ENCODE measurements around the gene MEOX2. TPM values are rescaled to one million over a fixed set of nuclear protein-coding genes. Genes with fewer than 3 reads are reported as not detected.

MEOX2 gene
- polyA plus RNA-seq, 4 donors, result 0.78 to 2.4 TPM; not detected in 2

DNA sequence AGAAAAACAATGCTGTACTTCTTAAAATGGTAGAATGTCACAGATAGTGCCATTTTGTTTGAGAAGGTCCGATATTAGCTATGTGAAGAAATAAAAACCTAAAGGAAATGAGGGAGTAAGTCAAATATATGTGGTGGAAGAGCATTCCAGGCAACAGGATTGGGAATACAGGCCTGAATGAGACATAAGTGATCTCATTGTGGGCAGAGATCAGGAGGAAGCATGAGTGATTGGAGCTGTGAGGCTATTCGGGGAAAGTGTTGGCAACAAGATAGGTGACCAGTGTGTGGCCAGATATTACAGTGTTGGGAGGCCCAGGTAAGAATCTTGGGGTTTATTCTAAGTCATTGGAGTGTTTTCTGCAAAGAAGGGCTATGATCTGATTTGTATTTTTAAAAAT is 83.4 kb downstream of the MEOX2 start:
- H3K4me1 ChIP-seq (ENCODE audit: control insufficient read depth in 3 of 3, insufficient read depth in 2 of 3, low read depth in 1 of 3, low read length in 2 of 3), result no peaks in the 10 kb centered on the region
- H3K27me3 ChIP-seq (ENCODE audit: control insufficient read depth in 3 of 3, insufficient read depth in 3 of 3, low read length in 3 of 3), result no peaks in the 10 kb centered on the region
- no peak for DNase-seq
- H3K36me3 ChIP-seq (ENCODE audit: control insufficient read depth in 3 of 3, insufficient read depth in 2 of 3, low read depth in 1 of 3, low read length in 3 of 3), result no peaks in the 10 kb centered on the region
- no peak overlapping the region for H3K4me3 ChIP-seq (ENCODE audit: low read depth in 1 of 3, low read length in 3 of 3)
- FAIRE-seq, result no peak
- H3K9me3 ChIP-seq (ENCODE audit: control insufficient read depth in 2 of 2, insufficient read depth in 1 of 2, low read depth in 1 of 2, low read length in 1 of 2), result peaks cover 0 to 13% of the 10 kb centered on the region in 2 donors
- no peak overlapping the region for H3K27ac ChIP-seq (ENCODE audit: low read depth in 1 of 3, low read length in 2 of 3)
- WGBS, 3 donors, result 67 to 85% (median 69%) methylated on average over 2 of the region's 2 CpGs

- FAIRE-seq (no peak), DNase-seq (no peak)
- Histone ChIP-seq H3K4me3 (ENCODE audit: low read depth in 1 of 3, low read length in 3 of 3) (no peak overlapping the region), H3K9me3 (ENCODE audit: control insufficient read depth in 2 of 2, insufficient read depth in 1 of 2, low read depth in 1 of 2, low read length in 1 of 2) (peaks cover 0 to 13% of the 10 kb centered on the region in 2 donors), H3K36me3 (ENCODE audit: control insufficient read depth in 3 of 3, insufficient read depth in 2 of 3, low read depth in 1 of 3, low read length in 3 of 3) (no peaks in the 10 kb centered on the region), H3K27ac (ENCODE audit: low read depth in 1 of 3, low read length in 2 of 3) (no peak overlapping the region), H3K4me1 (ENCODE audit: control insufficient read depth in 3 of 3, insufficient read depth in 2 of 3, low read depth in 1 of 3, low read length in 2 of 3) (no peaks in the 10 kb centered on the region), H3K27me3 (ENCODE audit: control insufficient read depth in 3 of 3, insufficient read depth in 3 of 3, low read length in 3 of 3) (no peaks in the 10 kb centered on the region)
- 26 to 46% (median 43%) methylated on average over 1 of the region's 1 CpG for WGBS, 3 donors
Observed at GRCh38 chr7:15602236-15602635, 84.2 kb downstream of the MEOX2 start.

DNA sequence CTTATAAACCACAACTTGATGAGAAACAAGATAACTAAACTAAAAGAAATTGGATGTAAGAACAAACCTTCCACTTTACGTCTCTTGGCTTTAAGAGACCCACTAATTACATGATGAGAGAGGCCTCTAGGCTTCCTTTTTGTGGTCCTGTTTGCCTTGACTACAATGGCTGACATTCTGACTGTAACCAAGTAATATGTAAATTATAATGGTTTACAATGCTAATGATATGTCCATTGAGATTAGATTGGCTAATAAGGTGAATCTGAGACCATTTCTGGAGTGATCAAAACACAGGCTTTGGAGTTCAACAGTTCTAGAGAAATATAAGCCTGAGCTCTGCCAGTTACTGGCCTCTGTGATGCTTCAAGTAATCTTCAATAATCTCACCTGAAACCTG is 85.3 kb downstream of the MEOX2 start:
- WGBS, 3 donors, result 88 to 89% (median 88%) methylated on average over 1 of the region's 1 CpG
- no peaks in the 10 kb centered on the region for H3K36me3 ChIP-seq (ENCODE audit: control insufficient read depth in 3 of 3, insufficient read depth in 2 of 3, low read depth in 1 of 3, low read length in 3 of 3)
- peaks cover 0 to 13% of the 10 kb centered on the region in 2 donors for H3K9me3 ChIP-seq (ENCODE audit: control insufficient read depth in 2 of 2, insufficient read depth in 1 of 2, low read depth in 1 of 2, low read length in 1 of 2)
- H3K4me1 ChIP-seq (ENCODE audit: control insufficient read depth in 3 of 3, insufficient read depth in 2 of 3, low read depth in 1 of 3, low read length in 2 of 3), result no peaks in the 10 kb centered on the region
- no peak overlapping the region for H3K27ac ChIP-seq (ENCODE audit: low read depth in 1 of 3, low read length in 2 of 3)
- no peak overlapping the region for H3K4me3 ChIP-seq (ENCODE audit: low read depth in 1 of 3, low read length in 3 of 3)
- no peak for FAIRE-seq
- DNase-seq, result no peak
- no peaks in the 10 kb centered on the region for H3K27me3 ChIP-seq (ENCODE audit: control insufficient read depth in 3 of 3, insufficient read depth in 3 of 3, low read length in 3 of 3)

GRCh38 chr7:15600298-15600697 is 86.2 kb downstream of the MEOX2 start:
- no peak for DNase-seq
- Histone ChIP-seq H3K36me3 (ENCODE audit: control insufficient read depth in 3 of 3, insufficient read depth in 2 of 3, low read depth in 1 of 3, low read length in 3 of 3) (no peaks in the 10 kb centered on the region), H3K27ac (ENCODE audit: low read depth in 1 of 3, low read length in 2 of 3) (no peak overlapping the region), H3K4me3 (ENCODE audit: low read depth in 1 of 3, low read length in 3 of 3) (no peak overlapping the region), H3K9me3 (ENCODE audit: control insufficient read depth in 2 of 2, insufficient read depth in 1 of 2, low read depth in 1 of 2, low read length in 1 of 2) (peaks cover 0 to 13% of the 10 kb centered on the region in 2 donors), H3K27me3 (ENCODE audit: control insufficient read depth in 3 of 3, insufficient read depth in 3 of 3, low read length in 3 of 3) (no peaks in the 10 kb centered on the region), H3K4me1 (ENCODE audit: control insufficient read depth in 3 of 3, insufficient read depth in 2 of 3, low read depth in 1 of 3, low read length in 2 of 3) (no peaks in the 10 kb centered on the region)
- FAIRE-seq, result no peak
- WGBS, 3 donors, result 77 to 84% (median 83%) methylated on average over 4 of the region's 4 CpGs

GRCh38 chr7:15594461-15594860 is 92.0 kb downstream of the MEOX2 start:
- Histone ChIP-seq H3K27me3 (ENCODE audit: control insufficient read depth in 3 of 3, insufficient read depth in 3 of 3, low read length in 3 of 3) (no peaks in the 10 kb centered on the region), H3K36me3 (ENCODE audit: control insufficient read depth in 3 of 3, insufficient read depth in 2 of 3, low read depth in 1 of 3, low read length in 3 of 3) (no peaks in the 10 kb centered on the region), H3K9me3 (ENCODE audit: control insufficient read depth in 2 of 2, insufficient read depth in 1 of 2, low read depth in 1 of 2, low read length in 1 of 2) (peaks cover 0 to 7% of the 10 kb centered on the region in 2 donors), H3K4me3 (ENCODE audit: low read depth in 1 of 3, low read length in 3 of 3) (no peak overlapping the region), H3K27ac (ENCODE audit: low read depth in 1 of 3, low read length in 2 of 3) (no peak overlapping the region), H3K4me1 (ENCODE audit: control insufficient read depth in 3 of 3, insufficient read depth in 2 of 3, low read depth in 1 of 3, low read length in 2 of 3) (no peaks in the 10 kb centered on the region)
- FAIRE-seq, result no peak
- DNase-seq, result no peak
- WGBS, 3 donors, result 72 to 82% (median 72%) methylated on average over 5 of the region's 5 CpGs

- no peak for FAIRE-seq
- H3K9me3 ChIP-seq (ENCODE audit: control insufficient read depth in 2 of 2, insufficient read depth in 1 of 2, low read depth in 1 of 2, low read length in 1 of 2), result no peaks in the 10 kb centered on the region
- no peaks in the 10 kb centered on the region for H3K4me1 ChIP-seq (ENCODE audit: control insufficient read depth in 3 of 3, insufficient read depth in 2 of 3, low read depth in 1 of 3, low read length in 2 of 3)
- H3K4me3 ChIP-seq (ENCODE audit: low read depth in 1 of 3, low read length in 3 of 3), result no peak overlapping the region
- no peak overlapping the region for H3K27ac ChIP-seq (ENCODE audit: low read depth in 1 of 3, low read length in 2 of 3)
- WGBS, 3 donors, result 74 to 84% (median 78%) methylated on average over 3 of the region's 3 CpGs
- no peak for DNase-seq
- no peaks in the 10 kb centered on the region for H3K27me3 ChIP-seq (ENCODE audit: control insufficient read depth in 3 of 3, insufficient read depth in 3 of 3, low read length in 3 of 3)
- H3K36me3 ChIP-seq (ENCODE audit: control insufficient read depth in 3 of 3, insufficient read depth in 2 of 3, low read depth in 1 of 3, low read length in 3 of 3), result no peaks in the 10 kb centered on the region
Observed at GRCh38 chr7:15593382-15593781, 93.1 kb downstream of the MEOX2 start.

DNA sequence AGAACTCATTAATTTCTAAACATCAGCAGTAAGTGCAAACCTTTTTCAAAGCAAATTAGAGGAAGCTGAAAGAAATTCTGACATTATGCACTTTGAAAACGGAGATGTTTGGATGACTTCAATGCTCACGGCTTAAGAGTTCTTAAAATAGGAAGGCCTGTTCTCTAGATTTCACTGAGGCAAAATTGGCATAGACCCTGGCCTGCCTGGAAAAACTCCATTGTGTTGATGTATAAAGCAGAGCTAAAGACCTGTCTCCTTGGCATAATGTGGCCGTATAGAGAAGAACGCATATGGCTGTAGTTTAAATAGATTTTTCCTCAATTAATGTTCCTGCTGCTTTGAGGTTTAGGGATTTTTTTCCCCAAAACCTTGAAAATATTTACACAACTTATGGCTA is 100.2 kb downstream of the MEOX2 start:
- H3K27ac ChIP-seq (ENCODE audit: low read depth in 1 of 3, low read length in 2 of 3), result no peak overlapping the region
- no peak overlapping the region for H3K4me3 ChIP-seq (ENCODE audit: low read depth in 1 of 3, low read length in 3 of 3)
- H3K27me3 ChIP-seq (ENCODE audit: control insufficient read depth in 3 of 3, insufficient read depth in 3 of 3, low read length in 3 of 3), result no peaks in the 10 kb centered on the region
- no peaks in the 10 kb centered on the region for H3K36me3 ChIP-seq (ENCODE audit: control insufficient read depth in 3 of 3, insufficient read depth in 2 of 3, low read depth in 1 of 3, low read length in 3 of 3)
- no peak for DNase-seq
- H3K4me1 ChIP-seq (ENCODE audit: control insufficient read depth in 3 of 3, insufficient read depth in 2 of 3, low read depth in 1 of 3, low read length in 2 of 3), result no peaks in the 10 kb centered on the region
- 89 to 93% (median 90%) methylated on average over 4 of the region's 4 CpGs for WGBS, 3 donors
- peaks cover 2 to 16% of the 10 kb centered on the region in 2 donors for H3K9me3 ChIP-seq (ENCODE audit: control insufficient read depth in 2 of 2, insufficient read depth in 1 of 2, low read depth in 1 of 2, low read length in 1 of 2)
- FAIRE-seq, result no peak

GRCh38 chr7:15584575-15584974 is 101.9 kb downstream of the MEOX2 start:
- Histone ChIP-seq H3K27ac (ENCODE audit: low read depth in 1 of 3, low read length in 2 of 3) (no peak overlapping the region), H3K27me3 (ENCODE audit: control insufficient read depth in 3 of 3, insufficient read depth in 3 of 3, low read length in 3 of 3) (no peaks in the 10 kb centered on the region), H3K4me3 (ENCODE audit: low read depth in 1 of 3, low read length in 3 of 3) (no peak overlapping the region), H3K4me1 (ENCODE audit: control insufficient read depth in 3 of 3, insufficient read depth in 2 of 3, low read depth in 1 of 3, low read length in 2 of 3) (peaks cover 0 to 4% (median 0%) of the 10 kb centered on the region in 3 donors), H3K9me3 (ENCODE audit: control insufficient read depth in 2 of 2, insufficient read depth in 1 of 2, low read depth in 1 of 2, low read length in 1 of 2) (peaks cover 2 to 16% of the 10 kb centered on the region in 2 donors), H3K36me3 (ENCODE audit: control insufficient read depth in 3 of 3, insufficient read depth in 2 of 3, low read depth in 1 of 3, low read length in 3 of 3) (no peaks in the 10 kb centered on the region)
- DNase-seq, result no peak
- no peak for FAIRE-seq
- WGBS, 3 donors, result 85 to 91% (median 90%) methylated on average over 3 of the region's 3 CpGs

- no peak overlapping the region for H3K27ac ChIP-seq (ENCODE audit: low read depth in 1 of 3, low read length in 2 of 3)
- FAIRE-seq (no peak), DNase-seq (no peak)
- WGBS, 3 donors, result 82 to 97% (median 92%) methylated on average over 1 of the region's 1 CpG
- no peaks in the 10 kb centered on the region for H3K27me3 ChIP-seq (ENCODE audit: control insufficient read depth in 3 of 3, insufficient read depth in 3 of 3, low read length in 3 of 3)
- peaks cover 0 to 4% (median 0%) of the 10 kb centered on the region in 3 donors for H3K4me1 ChIP-seq (ENCODE audit: control insufficient read depth in 3 of 3, insufficient read depth in 2 of 3, low read depth in 1 of 3, low read length in 2 of 3)
- H3K36me3 ChIP-seq (ENCODE audit: control insufficient read depth in 3 of 3, insufficient read depth in 2 of 3, low read depth in 1 of 3, low read length in 3 of 3), result no peaks in the 10 kb centered on the region
- peaks cover 2 to 16% of the 10 kb centered on the region in 2 donors for H3K9me3 ChIP-seq (ENCODE audit: control insufficient read depth in 2 of 2, insufficient read depth in 1 of 2, low read depth in 1 of 2, low read length in 1 of 2)
- H3K4me3 ChIP-seq (ENCODE audit: low read depth in 1 of 3, low read length in 3 of 3), result no peak overlapping the region
Observed at GRCh38 chr7:15582773-15583172, 103.7 kb downstream of the MEOX2 start.
